GM15510 (cell line): Measurements from ENCODE around the gene ITGA11.

Experiments used
- POLR2A ChIP-seq: IDR thresholded peaks from 3 replicates; pipeline ENCODE4 v1.6.1; 2011; ENCODE audit warnings: borderline replicate concordance; ENCODE audit not compliant: insufficient read length; ENCODE audit errors: extremely low read depth

Gene ITGA11

GRCh38 chr15:68421798-68422402, 10.1 kb downstream of the ITGA11 start:
- TF ChIP-seq POLR2A: no peak

GRCh38 chr15:68421115-68421551, 10.8 kb downstream of the ITGA11 start:
- TF ChIP-seq POLR2A: no peak

- no peak for TF ChIP-seq POLR2A
Observed at GRCh38 chr15:68420186-68420684, 11.7 kb downstream of the ITGA11 start.

- no peak for TF ChIP-seq POLR2A
Observed at GRCh38 chr15:68419301-68420175, 12.4 kb downstream of the ITGA11 start.

- TF ChIP-seq POLR2A: no peak
Observed at GRCh38 chr15:68418611-68419161, 13.3 kb downstream of the ITGA11 start.

- no peak for TF ChIP-seq POLR2A
Observed at GRCh38 chr15:68417897-68418296, 14.1 kb downstream of the ITGA11 start.

- no peak for TF ChIP-seq POLR2A
Observed at GRCh38 chr15:68417051-68417450, 14.9 kb downstream of the ITGA11 start.

- no peak for TF ChIP-seq POLR2A
Observed at GRCh38 chr15:68416158-68416535, 15.8 kb downstream of the ITGA11 start.

GRCh38 chr15:68415501-68416157, 16.3 kb downstream of the ITGA11 start:
- TF ChIP-seq POLR2A: no peak

- no peak for TF ChIP-seq POLR2A
Observed at GRCh38 chr15:68415061-68415460, 16.9 kb downstream of the ITGA11 start.

- TF ChIP-seq POLR2A: no peak
Observed at GRCh38 chr15:68414591-68414990, 17.4 kb downstream of the ITGA11 start.

GRCh38 chr15:68414206-68414555, 17.8 kb downstream of the ITGA11 start:
- TF ChIP-seq POLR2A: no peak

- TF ChIP-seq POLR2A: no peak
Observed at GRCh38 chr15:68413363-68414205, 18.4 kb downstream of the ITGA11 start.

- TF ChIP-seq POLR2A: no peak
Observed at GRCh38 chr15:68412218-68412617, 19.7 kb downstream of the ITGA11 start.
